ENCODE results near the gene AKT1. TPM values are rescaled to one million over a fixed set of nuclear protein-coding genes. Genes with fewer than 3 reads are reported as not detected.

Gene AKT1
- total RNA-seq, 1 donor from 2014 or later: 261 TPM

GRCh38 chr14:104799244-104800014, 3.9 kb upstream of the AKT1 start:
- no peak for DNase-seq (ENCODE audit: low read depth)

DNA sequence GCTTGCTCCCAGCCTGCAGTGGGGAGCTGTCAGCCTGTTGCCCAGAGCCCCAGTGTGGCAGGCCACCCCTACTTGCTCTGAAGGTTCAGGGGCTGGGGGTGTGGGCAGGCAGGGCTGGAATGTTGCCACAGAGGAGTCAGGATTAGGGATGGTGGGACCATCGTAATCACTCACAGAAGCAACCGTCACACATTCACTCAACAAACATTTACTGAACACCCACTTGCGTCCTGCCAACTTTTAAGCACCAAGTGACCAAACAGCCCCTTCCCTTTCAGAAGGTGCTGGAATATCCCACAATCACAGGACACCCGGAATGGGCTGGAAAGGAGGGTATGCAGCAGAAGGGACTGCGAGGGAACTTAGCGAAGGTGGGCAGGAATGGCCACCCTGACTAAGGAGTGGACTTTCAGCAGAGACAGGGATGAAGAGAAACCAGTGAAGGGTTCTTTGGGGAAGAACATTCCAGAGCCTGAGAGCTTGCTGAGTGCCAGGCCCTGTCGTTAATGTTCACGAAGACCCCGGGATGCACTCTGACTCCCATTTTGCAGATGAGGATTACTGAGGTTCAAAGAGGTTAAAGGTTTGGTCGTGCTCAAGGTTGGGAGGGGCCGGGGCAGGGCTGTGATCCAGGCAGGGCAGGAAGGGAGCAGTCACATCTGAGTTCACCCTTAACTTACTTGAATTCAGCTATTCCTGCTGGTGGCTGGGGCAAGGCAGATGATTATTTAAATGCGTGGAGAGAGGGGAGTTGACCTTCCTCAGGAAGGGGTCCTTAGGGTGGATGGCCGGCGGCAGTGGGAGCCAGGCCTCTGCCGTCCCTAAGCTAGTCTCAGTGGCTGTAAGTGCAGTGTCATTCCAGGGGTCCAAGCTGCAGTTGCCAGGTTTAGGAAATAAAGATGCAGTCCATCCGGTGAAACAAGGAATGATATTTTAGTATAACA, 3.0 kb upstream of the AKT1 start:
- no peak for DNase-seq (ENCODE audit: low read depth)

- DNase-seq (ENCODE audit: low read depth): no peak
Measured at GRCh38 chr14:104797115-104798044, 1.8 kb upstream of the AKT1 start.

GRCh38 chr14:104796687-104797081, 1.1 kb upstream of the AKT1 start:
- DNase-seq (ENCODE audit: low read depth): no peak

GRCh38 chr14:104795781-104796686, 486 bp upstream of the AKT1 start:
- DNase-seq (ENCODE audit: low read depth): no peak

DNA sequence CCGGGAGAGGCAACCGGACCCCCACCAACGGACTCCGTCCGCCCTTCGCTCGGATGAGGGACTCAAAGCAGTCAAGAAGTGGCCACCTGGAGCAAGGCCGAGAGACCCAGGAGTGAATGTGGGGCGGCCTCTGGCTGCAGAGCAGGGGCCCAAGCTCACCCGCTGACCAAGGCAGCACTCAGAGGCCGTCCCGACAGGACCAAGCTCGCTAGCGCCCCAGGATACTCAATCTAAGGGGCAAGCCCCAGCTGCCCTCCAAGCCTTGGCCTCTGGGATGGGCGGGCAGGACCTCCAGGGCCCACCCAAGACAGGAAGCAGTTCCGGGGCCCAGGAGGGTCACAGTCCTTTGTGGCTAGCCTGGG, 936 bp downstream of the AKT1 start:
- DNase-seq (ENCODE audit: low read depth): no peak

DNA sequence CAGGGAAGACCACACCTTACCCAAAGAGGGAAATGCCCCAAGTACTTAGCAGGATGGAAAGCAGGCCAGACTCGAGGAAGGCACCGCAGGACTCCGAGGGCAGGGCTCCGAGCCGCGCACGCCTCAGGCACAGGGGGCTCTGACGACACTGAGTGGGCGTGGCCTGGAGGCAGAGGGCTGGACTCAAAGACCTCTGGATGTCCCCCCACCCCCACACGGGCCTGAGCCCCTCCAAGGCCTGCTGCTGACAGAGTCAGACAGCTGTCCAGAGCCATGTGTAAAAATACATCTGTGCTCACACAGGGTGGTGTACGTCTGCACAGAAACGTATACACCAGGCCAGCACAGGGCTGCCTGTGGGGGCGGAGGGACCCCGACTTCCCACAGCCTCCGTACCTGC, 1.4 kb downstream of the AKT1 start:
- DNase-seq (ENCODE audit: low read depth): peak; percentile 23

DNA sequence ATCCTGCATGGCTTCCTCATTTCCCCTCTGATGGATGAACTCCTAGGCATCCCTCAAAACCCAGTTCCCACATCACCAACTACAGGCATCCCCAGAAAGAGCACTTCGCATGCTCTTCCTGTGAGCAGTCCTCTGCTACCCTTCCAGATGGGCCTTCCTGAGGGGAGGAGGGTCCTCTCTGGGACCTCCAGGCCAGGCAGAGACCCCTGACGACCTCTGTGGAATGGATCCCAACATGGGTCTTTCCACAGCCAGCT, 1.9 kb downstream of the AKT1 start:
- DNase-seq (ENCODE audit: low read depth): no peak

- no peak for DNase-seq (ENCODE audit: low read depth)
Measured at GRCh38 chr14:104792945-104793702, 2.4 kb downstream of the AKT1 start.

GRCh38 chr14:104792101-104792884, 3.3 kb downstream of the AKT1 start:
- no peak for DNase-seq (ENCODE audit: low read depth)

GRCh38 chr14:104791425-104791824, 4.1 kb downstream of the AKT1 start:
- no peak for DNase-seq (ENCODE audit: low read depth)

GRCh38 chr14:104789752-104790743, 5.5 kb downstream of the AKT1 start:
- DNase-seq (ENCODE audit: low read depth): no peak

- DNase-seq (ENCODE audit: low read depth): no peak
Measured at GRCh38 chr14:104788873-104789663, 6.5 kb downstream of the AKT1 start.

GRCh38 chr14:104788161-104788818, 7.3 kb downstream of the AKT1 start:
- no peak for DNase-seq (ENCODE audit: low read depth)

DNA sequence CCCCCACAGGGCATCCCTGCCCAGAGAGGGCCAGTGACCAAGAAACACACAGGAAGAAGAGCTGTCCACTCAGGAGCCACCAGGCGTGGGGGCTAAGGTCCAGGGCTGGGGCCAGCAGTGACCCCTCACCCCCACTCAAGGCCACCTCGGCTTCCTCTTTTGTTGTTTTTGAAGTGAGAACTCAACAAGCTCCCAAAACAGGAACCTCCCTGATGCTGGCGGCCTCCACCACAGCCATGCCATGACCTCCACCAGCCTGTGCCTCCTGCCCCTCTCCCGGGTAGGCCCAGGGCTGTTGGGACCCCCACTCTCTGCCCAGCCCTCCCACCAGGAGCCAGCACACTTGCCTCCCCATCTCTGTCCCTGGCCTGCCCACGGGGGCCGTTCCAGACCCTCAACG, 7.8 kb downstream of the AKT1 start:
- no peak for DNase-seq (ENCODE audit: low read depth)

DNA sequence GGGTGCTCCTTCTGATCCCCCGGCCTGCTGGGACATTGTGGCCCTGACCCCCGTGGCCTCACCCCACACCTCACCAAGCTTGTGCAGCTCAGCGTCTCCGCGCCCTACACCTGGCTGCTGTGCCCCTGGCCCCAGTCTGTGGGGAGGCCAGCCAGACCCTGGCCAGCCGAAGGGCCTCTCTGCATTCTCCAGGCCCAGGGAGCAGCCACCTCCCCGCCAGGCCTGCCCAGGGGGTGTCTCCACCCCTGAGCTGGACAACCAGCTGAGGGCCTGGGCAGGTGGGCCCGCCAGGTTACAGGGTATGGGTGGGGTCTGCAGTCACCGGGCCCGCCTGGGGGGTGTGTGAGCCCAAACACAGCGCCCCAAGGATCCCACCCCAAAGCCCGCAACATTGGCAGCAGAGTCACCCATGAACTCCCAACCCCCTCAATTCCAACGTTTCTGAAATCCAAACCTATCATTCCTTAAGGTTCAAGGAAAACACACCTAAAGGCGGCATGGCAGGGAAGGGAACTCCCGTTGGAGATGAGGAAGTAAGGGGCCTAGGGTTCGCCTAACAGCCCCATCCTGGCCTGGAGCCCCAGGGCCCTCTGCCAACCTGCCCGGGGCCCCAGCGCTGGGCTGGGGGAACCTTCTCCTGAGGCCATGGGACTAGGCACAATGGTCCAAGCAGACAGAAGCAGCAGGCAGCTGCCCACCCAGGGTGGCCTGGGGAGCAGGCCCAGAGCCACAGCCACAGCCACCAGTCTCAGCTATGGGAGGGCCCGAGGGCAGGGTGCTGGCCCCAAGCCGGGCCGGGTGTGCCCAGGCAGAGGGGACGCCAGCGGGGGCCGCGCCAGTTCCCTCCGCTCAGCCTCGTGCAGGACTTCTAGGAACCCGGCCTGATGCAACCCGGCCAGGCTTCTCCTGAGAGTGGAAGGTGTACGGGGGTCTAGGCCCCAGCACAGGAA, 8.5 kb downstream of the AKT1 start:
- DNase-seq (ENCODE audit: low read depth): no peak
